T-helper 2 cell treated with Interferon-gamma antibody and Interleukin-4, amounts not matched to agents 5 μg/mL and 100 μg/mL, for 36 hours (primary cell): Measurements from ENCODE around the gene SNX32.

Experiments
- DNase-seq: peaks from one replicate; pipeline ENCODE4 v3.0.0; 2021; ENCODE audit warnings: low spot score
- H3K27ac Mint-ChIP-seq: one replicate; pipeline ENCODE4 v1.8.0; 2021; ENCODE audit warnings: mild to moderate bottlenecking, mixed read lengths
- H3K27me3 Mint-ChIP-seq: one replicate; pipeline ENCODE4 v1.8.0; 2021; ENCODE audit warnings: low read depth, mixed read lengths
- H3K36me3 Mint-ChIP-seq: one replicate; pipeline ENCODE4 v1.8.0; 2021; ENCODE audit warnings: low read depth, mixed read lengths
- H3K4me1 Mint-ChIP-seq: one replicate; pipeline ENCODE4 v1.8.0; 2021; ENCODE audit warnings: low read depth, mixed read lengths
- H3K4me3 Mint-ChIP-seq: one replicate; pipeline ENCODE4 v1.8.0; 2022; ENCODE audit warnings: mild to moderate bottlenecking, moderate library complexity, mixed read lengths
- H3K9me3 Mint-ChIP-seq: one replicate; pipeline ENCODE4 v1.8.0; 2021; ENCODE audit warnings: mixed read lengths

Gene SNX32

GRCh38 chr11:65861165-65861505 is 27.4 kb downstream of the SNX32 start:
- H3K4me1 Mint-ChIP-seq: peaks cover 36% of the 10 kb centered on the region
- H3K27ac Mint-ChIP-seq: peak overlapping the region; percentile 93
- H3K4me3 Mint-ChIP-seq: peak overlapping the region; percentile 91
- no peak for DNase-seq
- H3K27me3 Mint-ChIP-seq: no peaks in the 10 kb centered on the region
- peaks cover 49% of the 10 kb centered on the region for H3K36me3 Mint-ChIP-seq
- no peaks in the 10 kb centered on the region for H3K9me3 Mint-ChIP-seq

GRCh38 chr11:65861533-65862183 is 27.9 kb downstream of the SNX32 start:
- Mint-ChIP-seq H3K27me3 (no peaks in the 10 kb centered on the region), H3K27ac (peak overlapping the region; percentile 93), H3K36me3 (peaks cover 45% of the 10 kb centered on the region), H3K4me1 (peaks cover 30% of the 10 kb centered on the region), H3K9me3 (no peaks in the 10 kb centered on the region), H3K4me3 (peak overlapping the region; percentile 91)
- DNase-seq: no peak

- DNase-seq: no peak
- Mint-ChIP-seq H3K36me3 (peaks cover 48% of the 10 kb centered on the region), H3K27me3 (no peaks in the 10 kb centered on the region), H3K9me3 (no peaks in the 10 kb centered on the region), H3K4me1 (peaks cover 28% of the 10 kb centered on the region), H3K4me3 (peak overlapping the region; percentile 44), H3K27ac (peak overlapping the region; percentile 13)
Observed at GRCh38 chr11:65862191-65862735, 28.5 kb downstream of the SNX32 start.

GRCh38 chr11:65862941-65863888 is 29.5 kb downstream of the SNX32 start:
- H3K27me3 Mint-ChIP-seq: no peaks in the 10 kb centered on the region
- H3K4me1 Mint-ChIP-seq: peaks cover 27% of the 10 kb centered on the region
- no peaks in the 10 kb centered on the region for H3K9me3 Mint-ChIP-seq
- H3K27ac Mint-ChIP-seq: peak overlapping the region; percentile 13
- peaks cover 48% of the 10 kb centered on the region for H3K36me3 Mint-ChIP-seq
- H3K4me3 Mint-ChIP-seq: peak overlapping the region; percentile 44
- DNase-seq: no peak

- H3K27me3 Mint-ChIP-seq: no peaks in the 10 kb centered on the region
- DNase-seq: no peak
- H3K27ac Mint-ChIP-seq: peak overlapping the region; percentile 36
- no peak overlapping the region for H3K4me3 Mint-ChIP-seq
- H3K36me3 Mint-ChIP-seq: peaks cover 48% of the 10 kb centered on the region
- H3K9me3 Mint-ChIP-seq: no peaks in the 10 kb centered on the region
- peaks cover 21% of the 10 kb centered on the region for H3K4me1 Mint-ChIP-seq
Observed at GRCh38 chr11:65863889-65864705, 30.3 kb downstream of the SNX32 start.

- Mint-ChIP-seq H3K4me1 (peaks cover 18% of the 10 kb centered on the region), H3K27me3 (no peaks in the 10 kb centered on the region), H3K27ac (peak overlapping the region; percentile 36), H3K4me3 (no peak overlapping the region), H3K36me3 (peaks cover 48% of the 10 kb centered on the region), H3K9me3 (no peaks in the 10 kb centered on the region)
- no peak for DNase-seq
Observed at GRCh38 chr11:65864706-65865471, 31.1 kb downstream of the SNX32 start.

GRCh38 chr11:65865550-65866172 is 31.9 kb downstream of the SNX32 start:
- Mint-ChIP-seq H3K4me1 (peaks cover 22% of the 10 kb centered on the region), H3K9me3 (no peaks in the 10 kb centered on the region), H3K27ac (no peak overlapping the region), H3K36me3 (peaks cover 47% of the 10 kb centered on the region), H3K27me3 (no peaks in the 10 kb centered on the region), H3K4me3 (no peak overlapping the region)
- no peak for DNase-seq

GRCh38 chr11:65866509-65867283 is 32.9 kb downstream of the SNX32 start:
- Mint-ChIP-seq H3K36me3 (peaks cover 40% of the 10 kb centered on the region), H3K4me1 (peaks cover 25% of the 10 kb centered on the region), H3K27me3 (no peaks in the 10 kb centered on the region), H3K9me3 (no peaks in the 10 kb centered on the region), H3K4me3 (no peak overlapping the region), H3K27ac (no peak overlapping the region)
- no peak for DNase-seq

- Mint-ChIP-seq H3K36me3 (peaks cover 35% of the 10 kb centered on the region), H3K9me3 (no peaks in the 10 kb centered on the region), H3K4me1 (peaks cover 21% of the 10 kb centered on the region), H3K27me3 (no peaks in the 10 kb centered on the region), H3K4me3 (no peak overlapping the region), H3K27ac (no peak overlapping the region)
- no peak for DNase-seq
Observed at GRCh38 chr11:65867284-65868071, 33.7 kb downstream of the SNX32 start.

GRCh38 chr11:65868076-65868667 is 34.4 kb downstream of the SNX32 start:
- Mint-ChIP-seq H3K36me3 (peaks cover 28% of the 10 kb centered on the region), H3K27me3 (peaks cover 3% of the 10 kb centered on the region), H3K4me1 (peaks cover 18% of the 10 kb centered on the region), H3K9me3 (no peaks in the 10 kb centered on the region), H3K27ac (no peak overlapping the region), H3K4me3 (no peak overlapping the region)
- no peak for DNase-seq

GRCh38 chr11:65868907-65869306 is 35.1 kb downstream of the SNX32 start:
- Mint-ChIP-seq H3K4me1 (peaks cover 21% of the 10 kb centered on the region), H3K4me3 (no peak overlapping the region), H3K27me3 (peaks cover 3% of the 10 kb centered on the region), H3K9me3 (no peaks in the 10 kb centered on the region), H3K36me3 (peaks cover 24% of the 10 kb centered on the region), H3K27ac (no peak overlapping the region)
- DNase-seq: no peak
